Kidney (tissue), 14 donors: ENCODE results near the gene CCDC169. TPM values are rescaled to one million over a fixed set of nuclear protein-coding genes. Genes with fewer than 3 reads are reported as not detected.

ENCODE experiments used
- DNase-seq, 5 donors: peaks; one replicate each; pipeline ENCODE4 v3.0.0-alpha.2; 2013 to 2020
- FAIRE-seq: peaks from 2 replicates; lab custom pipeline; 2012; peaks lifted over from hg19 to GRCh38; lab: Jason Lieb, UNC
- H3K27ac ChIP-seq, 2 donors: one replicate each; pipeline ENCODE4 v1.7.0; 2013; ENCODE audit warnings: low read depth in 2 of 2, low read length in 2 of 2, inconsistent platforms in 1 of 2
- H3K27me3 ChIP-seq: one replicate; pipeline ENCODE4 v1.7.1; 2013; ENCODE audit warnings: low read length, inconsistent platforms; ENCODE audit not compliant: control insufficient read depth, insufficient read depth
- H3K36me3 ChIP-seq, 3 donors: one replicate each; pipeline versions ENCODE4 v1.7.0 to v1.7.1; 2013; ENCODE audit warnings: low read length in 3 of 3, control low read depth in 1 of 3, inconsistent platforms in 1 of 3; ENCODE audit not compliant: insufficient read depth in 3 of 3, control insufficient read depth in 2 of 3
- H3K4me1 ChIP-seq, 3 donors: one replicate each; pipeline versions ENCODE4 v1.7.0 to v1.7.1; 2013; ENCODE audit warnings: low read length in 3 of 3, inconsistent platforms in 1 of 3, low read depth in 1 of 3; ENCODE audit not compliant: control insufficient read depth in 2 of 3, insufficient read depth in 2 of 3
- H3K4me3 ChIP-seq, 3 donors: one replicate each; pipeline versions ENCODE4 v1.7.0 to v1.8.1; 2013; ENCODE audit warnings: low read length in 3 of 3, control low read depth in 1 of 3, inconsistent platforms in 1 of 3
- H3K9ac ChIP-seq, 3 donors: one replicate each; pipeline versions ENCODE4 v1.7.0 to v1.7.1; 2013; ENCODE audit warnings: low read length in 3 of 3, control low read depth in 1 of 3, inconsistent platforms in 1 of 3
- H3K9me3 ChIP-seq, 3 donors: one replicate each; pipeline versions ENCODE4 v1.7.0 to v1.7.1; 2013; ENCODE audit warnings: low read length in 3 of 3, control low read depth in 1 of 3, inconsistent platforms in 1 of 3; ENCODE audit not compliant: control insufficient read depth in 2 of 3, insufficient read depth in 1 of 3
- intact Hi-C: fragments of 100-400 bp; cut with DNase I; formaldehyde crosslinking; loops from one replicate; pipeline ENCODE4 v1.11.1; 2022
- polyA plus RNA-seq: library from polyadenylated mRNA; stranded (reverse); fragments of 350-450 nt; fragmentation: Illumina TruSeq; extraction: RNeasy Lipid Tissue Mini Kit (QIAGEN cat#74804); gene quantifications from one replicate; pipeline ENCODE4 v1.2.3, GENCODE V29; 2014; ENCODE audit warnings: low read depth, low replicate concordance; ENCODE audit not compliant: insufficient read depth
- total RNA-seq: library from RNA; stranded (reverse); fragmentation: NEBNext Ultra II Directional; extraction: Animal tissue kit (Norgen Biotek cat#: 25700); gene quantifications from one replicate; pipeline ENCODE4 v1.2.1, GENCODE V29; 2021
- TF ChIP-seq, protein P1 (sequence below): IDR thresholded peaks from 3 replicates; pipeline ENCODE4 v1.5.1; 2012; ENCODE audit warnings: mild to moderate bottlenecking, moderate library complexity, borderline replicate concordance; ENCODE audit not compliant: insufficient read depth; ENCODE audit errors: extremely low read depth
- donor health status: control.
- donor health status: control.
- donor health status: control.
- donor health status: control.
- donor health status: control.
- donor health status: DM: yes; HTN: yes; CAD: no.
- donor health status: Normal renal cell carcinoma (clear cell type).

CCDC169 gene
- total and polyA plus RNA-seq, 2 donors from 2014 or later = 1.5 to 2.5 TPM

DNA sequence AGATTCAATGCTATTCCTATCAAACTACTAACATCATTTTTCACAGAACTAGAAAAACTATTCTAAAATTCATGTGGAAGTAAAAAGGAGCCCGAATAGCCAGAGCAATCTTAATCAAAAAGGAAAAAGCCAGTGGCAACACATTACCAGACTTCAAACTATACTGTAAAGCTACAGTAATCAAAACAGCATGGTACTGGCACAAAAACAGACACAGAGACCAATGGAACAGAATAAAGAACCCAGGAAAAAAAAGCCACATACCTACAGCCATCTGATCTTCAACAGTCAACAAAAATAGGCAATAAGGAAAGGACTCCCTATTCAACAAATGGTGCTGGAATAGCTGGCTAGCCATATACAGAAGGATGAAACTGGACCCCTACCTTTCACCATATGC is 72.9 kb downstream of the CCDC169 start:
- DNase-seq = no peak
- H3K36me3 ChIP-seq = no peaks in the 10 kb centered on the region
- H3K4me3 ChIP-seq = no peak overlapping the region
- H3K4me1 ChIP-seq = no peaks in the 10 kb centered on the region
- no peak overlapping the region for H3K27ac ChIP-seq
- peaks cover 0 to 9% (median 3%) of the 10 kb centered on the region in 3 donors for H3K9me3 ChIP-seq
- TF ChIP-seq, protein P1, sequence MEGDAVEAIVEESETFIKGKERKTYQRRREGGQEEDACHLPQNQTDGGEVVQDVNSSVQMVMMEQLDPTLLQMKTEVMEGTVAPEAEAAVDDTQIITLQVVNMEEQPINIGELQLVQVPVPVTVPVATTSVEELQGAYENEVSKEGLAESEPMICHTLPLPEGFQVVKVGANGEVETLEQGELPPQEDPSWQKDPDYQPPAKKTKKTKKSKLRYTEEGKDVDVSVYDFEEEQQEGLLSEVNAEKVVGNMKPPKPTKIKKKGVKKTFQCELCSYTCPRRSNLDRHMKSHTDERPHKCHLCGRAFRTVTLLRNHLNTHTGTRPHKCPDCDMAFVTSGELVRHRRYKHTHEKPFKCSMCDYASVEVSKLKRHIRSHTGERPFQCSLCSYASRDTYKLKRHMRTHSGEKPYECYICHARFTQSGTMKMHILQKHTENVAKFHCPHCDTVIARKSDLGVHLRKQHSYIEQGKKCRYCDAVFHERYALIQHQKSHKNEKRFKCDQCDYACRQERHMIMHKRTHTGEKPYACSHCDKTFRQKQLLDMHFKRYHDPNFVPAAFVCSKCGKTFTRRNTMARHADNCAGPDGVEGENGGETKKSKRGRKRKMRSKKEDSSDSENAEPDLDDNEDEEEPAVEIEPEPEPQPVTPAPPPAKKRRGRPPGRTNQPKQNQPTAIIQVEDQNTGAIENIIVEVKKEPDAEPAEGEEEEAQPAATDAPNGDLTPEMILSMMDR = no peak
- H3K9ac ChIP-seq = no peak overlapping the region
- no peak for FAIRE-seq
- H3K27me3 ChIP-seq = no peaks in the 10 kb centered on the region
- intact Hi-C loops = no loop called here

DNA sequence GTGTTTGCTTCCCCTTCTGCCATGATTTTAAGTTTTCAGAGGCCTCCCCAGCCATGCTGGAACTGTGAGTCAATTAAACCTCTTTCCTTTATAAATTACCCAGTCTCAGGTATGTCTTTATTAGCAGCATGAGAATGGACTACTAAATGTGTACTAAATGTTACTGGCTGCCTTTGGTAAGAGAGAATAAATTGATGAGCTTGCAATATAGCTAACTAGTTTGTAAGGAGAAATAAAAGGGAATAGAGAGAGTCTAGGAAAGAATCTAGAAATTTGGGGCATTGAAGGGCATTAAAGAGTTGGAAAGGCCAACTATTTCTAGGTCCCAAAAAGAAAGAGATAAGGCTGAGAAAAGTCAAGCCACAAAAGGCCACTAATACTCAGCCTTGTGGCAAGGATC is 77.7 kb downstream of the CCDC169 start:
- Histone ChIP-seq H3K9me3 (peaks cover 0 to 7% (median 2%) of the 10 kb centered on the region in 3 donors), H3K27me3 (no peaks in the 10 kb centered on the region), H3K9ac (no peak overlapping the region), H3K4me1 (no peaks in the 10 kb centered on the region), H3K4me3 (no peak overlapping the region), H3K36me3 (no peaks in the 10 kb centered on the region), H3K27ac (no peak overlapping the region)
- TF ChIP-seq, protein P1 = no peak
- no peak for DNase-seq
- no peak for FAIRE-seq
- intact Hi-C loops = no loop called here

DNA sequence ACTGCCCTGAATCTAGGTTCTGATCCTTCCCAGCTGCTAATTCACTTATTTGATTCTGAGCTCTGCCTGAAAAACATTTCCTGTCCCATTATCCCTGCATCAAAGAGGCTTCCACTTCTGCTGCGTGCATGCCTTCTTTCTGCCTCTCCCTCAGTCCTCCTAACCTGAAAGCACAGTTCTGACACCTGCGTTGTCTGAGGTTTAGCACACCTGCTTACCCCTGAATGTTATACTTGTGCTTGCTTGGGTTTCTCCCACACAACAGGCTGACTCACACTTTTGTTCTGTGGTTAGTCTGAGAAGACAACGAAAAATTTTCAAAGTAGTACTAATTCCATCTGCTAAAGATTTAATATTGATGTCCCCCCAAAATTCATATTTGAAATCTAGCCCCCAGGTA is 80.2 kb downstream of the CCDC169 start:
- no peaks in the 10 kb centered on the region for H3K4me1 ChIP-seq
- DNase-seq (peak in 1 of 5 donors; percentile 15), FAIRE-seq (no peak)
- intact Hi-C loops = no loop called here
- H3K36me3 ChIP-seq = no peaks in the 10 kb centered on the region
- no peak overlapping the region for H3K27ac ChIP-seq
- no peaks in the 10 kb centered on the region for H3K9me3 ChIP-seq
- H3K4me3 ChIP-seq = no peak overlapping the region
- H3K27me3 ChIP-seq = no peaks in the 10 kb centered on the region
- no peak overlapping the region for H3K9ac ChIP-seq
- TF ChIP-seq, protein P1 = no peak
